IMR-90 (cell line): ENCODE data around the gene PTPRK.

Source experiments
- CHD1 ChIP-seq: IDR thresholded peaks from 2 replicates; pipeline ENCODE4 v1.6.1; 2012; ENCODE audit warnings: low read depth, low read length, improper control_type of control experiment
- CTCF ChIP-seq: conservative IDR thresholded peaks from 2 replicates; pipeline ENCODE4 v1.5.1; 2012; ENCODE audit warnings: mild to moderate bottlenecking, low read depth, low read length, improper control_type of control experiment
- FOS ChIP-seq: fragments of 150-350 bp; IDR thresholded peaks from 2 replicates; pipeline ENCODE4 v1.6.1; 2016; ENCODE audit warnings: low read depth, low read length
- POLR2A ChIP-seq: IDR thresholded peaks from 2 replicates; pipeline ENCODE4 v1.6.1; 2012; ENCODE audit warnings: mild to moderate bottlenecking, low read depth, low read length
- RFX5 ChIP-seq: IDR thresholded peaks from 2 replicates; pipeline ENCODE4 v1.8.0; 2012; ENCODE audit warnings: low read depth, mild to moderate bottlenecking, low read length, moderate library complexity

GRCh38 chr6:127966616-127967015, 553.8 kb downstream of the PTPRK start:
- TF ChIP-seq FOS: no peak
- no peak for TF ChIP-seq CTCF
- TF ChIP-seq RFX5: no peak
- no peak for TF ChIP-seq POLR2A
- TF ChIP-seq CHD1: no peak
